CD14-positive monocyte (primary cell): ENCODE measurements around the gene FUT8. TPM values are rescaled to one million over a fixed set of nuclear protein-coding genes. Genes with fewer than 3 reads are reported as not detected.

ENCODE experiments used
- DNase-seq, 3 donors: peaks; one replicate each; pipeline ENCODE4 v3.0.0-alpha.2; 2011 to 2022
- H2AFZ ChIP-seq: 2 replicates; pipeline ENCODE4 v1.6.0; 2012; ENCODE audit warnings: mild to moderate bottlenecking, low read depth, low read length, inconsistent platforms; ENCODE audit not compliant: insufficient read depth, poor library complexity, severe bottlenecking
- H3K27ac ChIP-seq, 2 donors: 1 replicate in 1 of 2; 2 replicates in 1 of 2; pipeline ENCODE4 v1.5.1; 2012 to 2013; ENCODE audit warnings: low read length in 2 of 2, control low read depth in 1 of 2, inconsistent platforms in 1 of 2, low read depth in 1 of 2, mild to moderate bottlenecking in 1 of 2
- H3K27me3 ChIP-seq, 2 donors: one replicate each; pipeline versions ENCODE4 v1.6.0 to v1.6.1; 2011 to 2013; ENCODE audit warnings: low read length in 2 of 2; ENCODE audit not compliant: control insufficient read depth in 2 of 2, insufficient read depth in 2 of 2
- H3K36me3 ChIP-seq, 2 donors: replicated peaks in 1 of 2; 1 replicate in 1 of 2; 2 replicates in 1 of 2; pipeline versions ENCODE4 v1.5.1 to v1.6.1; 2012 to 2013; ENCODE audit warnings: low read length in 2 of 2, control low read depth in 1 of 2, inconsistent platforms in 1 of 2, mild to moderate bottlenecking in 1 of 2; ENCODE audit not compliant: insufficient read depth in 2 of 2, control insufficient read depth in 1 of 2
- H3K4me1 ChIP-seq, 2 donors: 1 replicate in 1 of 2; 2 replicates in 1 of 2; pipeline versions ENCODE4 v1.5.1 to v1.6.1; 2012 to 2013; ENCODE audit warnings: low read length in 2 of 2, control low read depth in 1 of 2, inconsistent platforms in 1 of 2, mild to moderate bottlenecking in 1 of 2, moderate library complexity in 1 of 2; ENCODE audit not compliant: insufficient read depth in 2 of 2, control insufficient read depth in 1 of 2
- H3K4me2 ChIP-seq: replicated peaks from 2 replicates; pipeline ENCODE3; 2012; ENCODE audit warnings: low read length, moderate library complexity, mild to moderate bottlenecking; ENCODE audit not compliant: poor library complexity, severe bottlenecking; ENCODE audit errors: extremely low read depth
- H3K4me3 ChIP-seq, 3 experiments: fragments of 200-600 bp in 1 of 3; sonication (generic) in 1 of 3; replicated peaks in 1 of 3; 1 replicate in 2 of 3; 2 replicates in 1 of 3; pipeline ENCODE4 v1.5.1; 2011 to 2013; ENCODE audit warnings: low read length in 3 of 3, mild to moderate bottlenecking in 3 of 3, control low read depth in 2 of 3, low read depth in 2 of 3, inconsistent platforms in 1 of 3, moderate library complexity in 1 of 3
- H3K79me2 ChIP-seq: 2 replicates; pipeline ENCODE4 v1.6.0; 2012; ENCODE audit warnings: mild to moderate bottlenecking, control low read depth, inconsistent platforms, low read length, moderate library complexity; ENCODE audit not compliant: insufficient read depth
- H3K9ac ChIP-seq: 2 replicates; pipeline ENCODE4 v1.6.0; 2017; ENCODE audit warnings: low read length, mild to moderate bottlenecking; ENCODE audit not compliant: insufficient read depth, poor library complexity, severe bottlenecking
- H3K9me3 ChIP-seq, 2 donors: replicated peaks in 1 of 2; 1 replicate in 1 of 2; 2 replicates in 1 of 2; pipeline versions ENCODE4 v1.5.1 to v1.6.1; 2012 to 2013; ENCODE audit warnings: low read length in 2 of 2, control low read depth in 1 of 2; ENCODE audit not compliant: control insufficient read depth in 1 of 2, insufficient read depth in 1 of 2
- H4K20me1 ChIP-seq: 2 replicates; pipeline ENCODE4 v1.6.0; 2012; ENCODE audit warnings: mild to moderate bottlenecking, low read length, control low read depth, moderate library complexity; ENCODE audit not compliant: insufficient read depth
- H3K27ac Mint-ChIP-seq, 7 donors: one replicate each; pipeline ENCODE4 v1.8.0; 2020; ENCODE audit warnings: mild to moderate bottlenecking in 7 of 7, mixed read lengths in 7 of 7, moderate library complexity in 6 of 7, inconsistent platforms in 2 of 7
- H3K27me3 Mint-ChIP-seq, 3 donors: one replicate each; pipeline ENCODE4 v1.8.0; 2021 to 2022; ENCODE audit warnings: low read depth in 3 of 3, mild to moderate bottlenecking in 3 of 3, mixed read lengths in 3 of 3, moderate library complexity in 3 of 3, inconsistent platforms in 1 of 3
- H3K36me3 Mint-ChIP-seq, 2 donors: one replicate each; pipeline ENCODE4 v1.8.0; 2020; ENCODE audit warnings: mixed read lengths in 2 of 2, inconsistent platforms in 1 of 2, mild to moderate bottlenecking in 1 of 2
- H3K4me1 Mint-ChIP-seq: one replicate; pipeline ENCODE4 v1.8.0; 2020; ENCODE audit warnings: mild to moderate bottlenecking, mixed read lengths
- H3K4me3 Mint-ChIP-seq, 2 donors: one replicate each; pipeline ENCODE4 v1.8.0; 2020; ENCODE audit warnings: mild to moderate bottlenecking in 2 of 2, mixed read lengths in 2 of 2, moderate library complexity in 1 of 2
- H3K9me3 Mint-ChIP-seq, 7 donors: one replicate each; pipeline ENCODE4 v1.8.0; 2020 to 2022; ENCODE audit warnings: mixed read lengths in 7 of 7, mild to moderate bottlenecking in 6 of 7, moderate library complexity in 6 of 7, inconsistent platforms in 2 of 7
- CTCF ChIP-seq: fragments of 200-600 bp; IDR thresholded peaks from one replicate; pipeline ENCODE4 v1.8.0; 2022; ENCODE audit warnings: antibody characterized with exemption, mild to moderate bottlenecking
- WGBS: methylation state at CpG from one replicate; pipeline ENCODE4 v1.1.5; 2013; ENCODE audit warnings: missing lambda C conversion rate; ENCODE audit not compliant: insufficient coverage; 5-methylcytosine and 5-hydroxymethylcytosine counted together
- intact Hi-C, 2 donors: fragments of 100-400 bp; cut with micrococcal nuclease; formaldehyde crosslinking; loops; one replicate each; pipeline versions ENCODE4 v1.15.0 to v1.15.1; 2023
- polyA plus RNA-seq, 3 donors: library from polyadenylated mRNA; depleted of rRNA in 1 of 3; unstranded in 2 of 3; stranded (reverse) in 1 of 3; fragments of 300-500 nt in 2 of 3; fragments of >200 nt in 1 of 3; fragmentation: Illumina TruSeq in 2 of 3; gene quantifications; 1 replicate in 2 of 3; 2 replicates in 1 of 3; pipeline ENCODE4 v1.2.3, GENCODE V29; 2012 to 2021

Gene FUT8
- polyA plus RNA-seq, 3 donors: 1.6 to 5.1 (median 5.0) TPM

- no CpG with 5 or more reads among the region's 1 CpG for WGBS
- Histone ChIP-seq H3K9ac (no peak overlapping the region), H3K4me3 (no peak overlapping the region), H3K79me2 (no peaks in the 10 kb centered on the region), H3K27ac (no peak overlapping the region), H4K20me1 (no peaks in the 10 kb centered on the region), H3K27me3 (no peaks in the 10 kb centered on the region), H3K36me3 (no peaks in the 10 kb centered on the region), H3K9me3 (no peaks in the 10 kb centered on the region), H3K4me2 (no peak overlapping the region), H3K4me1 (no peaks in the 10 kb centered on the region), H2AFZ (no peak overlapping the region)
- H3K9me3 Mint-ChIP-seq: no peaks in the 10 kb centered on the region
- peaks cover 2 to 5% (median 3%) of the 10 kb centered on the region in 3 donors for H3K27me3 Mint-ChIP-seq
- peaks cover 8% of the 10 kb centered on the region for H3K4me1 Mint-ChIP-seq
- no peak overlapping the region for H3K27ac Mint-ChIP-seq
- H3K4me3 Mint-ChIP-seq: no peak overlapping the region
- intact Hi-C loops: no loop called here
- TF ChIP-seq CTCF: no peak
- H3K36me3 Mint-ChIP-seq: no peaks in the 10 kb centered on the region
- DNase-seq: no peak
Observed at GRCh38 chr14:65369560-65369959, 43.0 kb upstream of the FUT8 start.

GRCh38 chr14:65370801-65371248 is 41.7 kb upstream of the FUT8 start:
- Mint-ChIP-seq H3K27me3 (peaks cover 2 to 5% (median 2%) of the 10 kb centered on the region in 3 donors), H3K4me1 (peaks cover 8% of the 10 kb centered on the region), H3K4me3 (no peak overlapping the region), H3K27ac (no peak overlapping the region), H3K36me3 (no peaks in the 10 kb centered on the region), H3K9me3 (no peaks in the 10 kb centered on the region)
- 95% methylated on average over 6 of the region's 7 CpGs for whole genome bisulfite sequencing
- DNase-seq: no peak
- TF ChIP-seq CTCF: no peak
- H3K9me3 ChIP-seq: no peaks in the 10 kb centered on the region
- no peaks in the 10 kb centered on the region for H3K4me1 ChIP-seq
- H3K4me3 ChIP-seq: no peak overlapping the region
- H3K27ac ChIP-seq: no peak overlapping the region
- no peak overlapping the region for H3K4me2 ChIP-seq
- no peaks in the 10 kb centered on the region for H3K36me3 ChIP-seq
- H3K27me3 ChIP-seq: no peaks in the 10 kb centered on the region
- intact Hi-C loops: no loop called here
- no peaks in the 10 kb centered on the region for H4K20me1 ChIP-seq
- no peak overlapping the region for H3K9ac ChIP-seq
- H3K79me2 ChIP-seq: no peaks in the 10 kb centered on the region
- no peak overlapping the region for H2AFZ ChIP-seq
